Right atrium auricular region (tissue), 2 donors: ENCODE measurements around the gene ADIG. TPM values are rescaled to one million over a fixed set of nuclear protein-coding genes. Genes with fewer than 3 reads are reported as not detected.

Experiments
- DNase-seq: peaks from one replicate; pipeline ENCODE4 v3.0.0-alpha.2; 2019; ENCODE audit warnings: low spot score
- H3K27ac ChIP-seq, 2 donors: fragments of 200-600 bp; sonication (generic); 1 replicate in 1 of 2; 2 replicates in 1 of 2; pipeline ENCODE4 v1.5.1; 2016 to 2019
- H3K27me3 ChIP-seq, 2 donors: fragments of 200-600 bp; sonication (generic); one replicate each; pipeline versions ENCODE4 v1.5.1 to v1.6.0; 2017 to 2019
- H3K36me3 ChIP-seq: fragments of 200-600 bp; sonication (generic); one replicate; pipeline ENCODE4 v1.5.1; 2016
- H3K4me1 ChIP-seq, 2 donors: fragments of 200-600 bp; sonication (generic); one replicate each; pipeline versions ENCODE4 v1.5.1 to v1.6.0; 2017 to 2019
- H3K4me3 ChIP-seq, 2 donors: fragments of 200-600 bp; sonication (generic); 1 replicate in 1 of 2; 2 replicates in 1 of 2; pipeline ENCODE4 v1.5.1; 2017 to 2019; ENCODE audit warnings: mild to moderate bottlenecking in 1 of 2, moderate library complexity in 1 of 2
- H3K9me3 ChIP-seq, 2 donors: fragments of 200-600 bp; sonication (generic); one replicate each; pipeline ENCODE4 v1.5.1; 2019
- CTCF ChIP-seq, 2 donors: fragments of 200-600 bp; sonication (generic); IDR thresholded peaks; one replicate each; pipeline ENCODE4 v1.5.1; 2019; ENCODE audit warnings: antibody characterized with exemption in 2 of 2
- total RNA-seq, 2 donors: library from RNA; depleted of rRNA; stranded (reverse); fragments of >200 nt; gene quantifications; one replicate each; pipeline ENCODE4 v1.1.0, GENCODE V29; 2016

The ADIG gene
- total RNA-seq, 2 donors from 2014 or later: not detected

- no peak for DNase-seq
- no peak overlapping the region for H3K4me3 ChIP-seq
- H3K9me3 ChIP-seq: no peaks in the 10 kb centered on the region
- H3K36me3 ChIP-seq: no peaks in the 10 kb centered on the region
- H3K27me3 ChIP-seq: no peaks in the 10 kb centered on the region
- H3K27ac ChIP-seq: no peak overlapping the region
- no peak for TF ChIP-seq CTCF (IDR thresholded peaks at IDR 0.05)
- no peaks in the 10 kb centered on the region for H3K4me1 ChIP-seq
These were observed 35.5 kb downstream of the ADIG start for GRCh38 chr20:38616457-38616856.

GRCh38 chr20:38617011-38617829 lies 36.2 kb downstream of the ADIG start:
- H3K27me3 ChIP-seq: no peaks in the 10 kb centered on the region
- H3K9me3 ChIP-seq: no peaks in the 10 kb centered on the region
- no peak for TF ChIP-seq CTCF (IDR thresholded peaks at IDR 0.05)
- no peak overlapping the region for H3K27ac ChIP-seq
- no peak overlapping the region for H3K4me3 ChIP-seq
- no peak for DNase-seq
- no peaks in the 10 kb centered on the region for H3K4me1 ChIP-seq
- no peaks in the 10 kb centered on the region for H3K36me3 ChIP-seq

- Histone ChIP-seq H3K27me3 (no peaks in the 10 kb centered on the region), H3K36me3 (no peaks in the 10 kb centered on the region), H3K4me3 (no peak overlapping the region), H3K9me3 (no peaks in the 10 kb centered on the region), H3K27ac (no peak overlapping the region), H3K4me1 (no peaks in the 10 kb centered on the region)
- DNase-seq: no peak
- TF ChIP-seq CTCF (IDR thresholded peaks at IDR 0.05): no peak
These were observed 36.8 kb downstream of the ADIG start for GRCh38 chr20:38617830-38618196.

- no peaks in the 10 kb centered on the region for H3K4me1 ChIP-seq
- no peak overlapping the region for H3K27ac ChIP-seq
- no peak for TF ChIP-seq CTCF (IDR thresholded peaks at IDR 0.05)
- H3K9me3 ChIP-seq: peaks cover 0 to 8% of the 10 kb centered on the region in 2 donors
- no peak overlapping the region for H3K4me3 ChIP-seq
- no peaks in the 10 kb centered on the region for H3K27me3 ChIP-seq
- no peak for DNase-seq
- no peaks in the 10 kb centered on the region for H3K36me3 ChIP-seq
These were observed 39.4 kb downstream of the ADIG start for GRCh38 chr20:38620441-38620840.

- H3K36me3 ChIP-seq: no peaks in the 10 kb centered on the region
- peaks cover 0 to 8% of the 10 kb centered on the region in 2 donors for H3K9me3 ChIP-seq
- H3K27me3 ChIP-seq: no peaks in the 10 kb centered on the region
- no peaks in the 10 kb centered on the region for H3K4me1 ChIP-seq
- no peak for DNase-seq
- H3K27ac ChIP-seq: no peak overlapping the region
- no peak overlapping the region for H3K4me3 ChIP-seq
- no peak for TF ChIP-seq CTCF (IDR thresholded peaks at IDR 0.05)
These were observed 42.1 kb downstream of the ADIG start for GRCh38 chr20:38623061-38623460.

GRCh38 chr20:38624084-38624483 lies 43.1 kb downstream of the ADIG start:
- H3K36me3 ChIP-seq: no peaks in the 10 kb centered on the region
- TF ChIP-seq CTCF (IDR thresholded peaks at IDR 0.05): no peak

More at GRCh38 chr20:38624084-38624483, 43.1 kb downstream of the ADIG start:
- Histone ChIP-seq H3K4me3 (no peak overlapping the region), H3K4me1 (no peaks in the 10 kb centered on the region), H3K27me3 (no peaks in the 10 kb centered on the region), H3K27ac (no peak overlapping the region), H3K9me3 (peaks cover 0 to 8% of the 10 kb centered on the region in 2 donors)
- DNase-seq: no peak
